GM18520 (cell line): Measurements from ENCODE around the gene KANTR.
"Not testable (repeated sequence)": the region's sequence is repeated elsewhere in the genome, so short reads cannot be mapped to it uniquely, and the experiment has no call there.

Experiments
- ATAC-seq: cut with Tn5 transposase; IDR thresholded peaks from one replicate; pipeline ENCODE4 v1.9.1; 2021; ENCODE audit not compliant: unreplicated experiment

The KANTR gene

DNA sequence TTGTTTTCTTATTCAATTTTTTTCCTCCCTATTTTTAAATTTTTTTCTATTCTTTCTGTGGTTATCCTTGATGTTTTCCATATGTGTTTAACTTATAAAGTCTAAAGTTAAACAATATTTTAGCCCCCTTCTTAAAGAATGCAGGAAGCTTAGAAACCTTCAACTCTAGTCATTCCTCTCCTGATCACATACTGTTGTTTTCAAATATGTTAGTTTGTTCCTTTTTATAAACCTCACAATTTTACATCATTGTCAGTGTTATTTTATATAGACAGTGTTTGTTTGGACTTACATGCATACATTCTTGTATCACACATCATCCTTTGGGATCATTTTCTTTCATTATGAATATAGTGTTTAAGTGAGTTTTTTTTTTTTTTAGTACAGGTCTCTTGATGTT lies 31.6 kb downstream of the KANTR start:
- ATAC-seq: no peak

GRCh38 chrX:53126377-53126776 lies 32.4 kb downstream of the KANTR start:
- ATAC-seq: no peak

DNA sequence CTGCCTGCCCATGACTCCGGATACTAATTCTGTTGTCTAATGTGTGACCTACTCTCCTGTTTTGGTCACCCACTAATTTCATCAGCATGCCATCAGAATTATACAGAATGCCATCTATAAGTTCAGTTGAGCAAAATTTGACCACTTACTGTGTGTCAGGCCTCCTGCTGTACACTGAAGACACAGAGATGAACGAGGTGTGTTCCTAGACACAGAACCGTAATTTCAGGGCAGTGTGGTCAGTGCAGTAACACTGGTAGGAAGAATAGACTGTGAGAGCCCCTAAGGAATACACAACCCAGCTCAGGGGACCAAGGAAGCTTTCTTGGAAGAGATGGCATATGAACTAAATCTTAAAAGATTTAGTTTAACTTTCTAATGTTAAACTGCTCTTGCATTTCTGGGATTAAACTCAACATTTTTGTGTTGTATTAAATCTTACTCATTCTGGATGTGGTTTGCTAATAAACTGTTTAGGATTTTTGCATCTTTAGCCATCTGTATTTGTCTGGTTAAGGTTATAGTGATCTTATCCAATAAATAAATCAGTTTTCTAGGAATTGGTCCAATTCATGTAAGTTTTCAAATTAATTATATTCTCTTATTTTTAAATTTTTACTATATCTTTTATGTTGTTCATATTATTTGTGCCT lies 34.3 kb downstream of the KANTR start:
- ATAC-seq: no peak

DNA sequence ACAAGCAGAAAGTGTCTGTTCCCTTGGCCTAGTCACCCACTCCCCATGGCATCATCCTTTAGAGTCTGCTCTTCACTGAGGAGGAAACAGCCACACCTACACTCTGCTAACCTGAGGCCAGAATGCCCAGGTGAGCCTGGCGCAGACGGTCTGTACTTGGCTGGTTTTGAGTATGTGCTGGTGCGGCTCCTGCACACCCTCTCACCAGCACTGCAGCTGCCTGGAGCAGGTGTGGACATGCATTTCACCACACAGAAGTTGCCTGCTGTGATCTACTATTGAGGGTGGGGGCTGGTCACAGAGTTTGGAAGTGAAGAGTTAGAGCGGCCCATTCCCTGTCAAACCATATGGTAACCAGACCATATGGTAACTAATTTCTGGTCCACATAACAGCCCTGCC lies 39.5 kb downstream of the KANTR start:
- no peak for ATAC-seq

GRCh38 chrX:53135581-53135980 lies 41.6 kb downstream of the KANTR start:
- no peak for ATAC-seq

- no peak for ATAC-seq
Observed at GRCh38 chrX:53153581-53153980, 59.6 kb downstream of the KANTR start.

DNA sequence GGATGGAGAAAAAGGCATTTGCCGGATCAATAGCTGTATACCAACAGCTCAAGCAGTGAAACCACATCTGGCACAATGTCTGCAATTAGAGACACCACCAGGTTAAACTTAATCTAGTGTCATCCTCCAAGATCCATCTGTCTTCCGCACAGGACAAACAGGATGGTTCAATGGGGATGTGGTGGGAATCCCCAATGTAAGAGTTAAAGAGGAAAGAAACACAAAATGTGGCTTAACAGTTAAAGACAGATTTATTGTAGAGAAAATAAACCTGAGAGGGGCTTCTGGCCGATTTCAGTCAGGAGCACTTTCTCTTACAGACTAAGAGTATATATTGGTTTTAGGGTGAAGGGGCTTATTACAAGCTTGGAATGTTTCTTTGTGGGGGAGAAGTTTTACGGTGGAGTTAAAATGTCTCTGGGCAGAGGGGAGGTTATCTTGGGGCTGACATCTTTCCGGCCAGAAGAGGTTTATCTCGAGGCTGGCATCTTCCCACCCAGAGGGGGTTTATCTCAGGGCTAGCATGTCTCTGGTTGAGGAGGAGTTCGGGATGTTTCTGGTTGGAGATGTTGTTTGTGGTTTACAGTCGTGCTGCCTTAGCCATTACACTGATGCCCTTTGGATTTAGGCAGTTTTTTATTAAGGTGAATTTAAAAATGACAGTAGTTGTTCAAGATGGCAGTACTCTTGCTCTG lies 61.7 kb downstream of the KANTR start:
- no peak for ATAC-seq

DNA sequence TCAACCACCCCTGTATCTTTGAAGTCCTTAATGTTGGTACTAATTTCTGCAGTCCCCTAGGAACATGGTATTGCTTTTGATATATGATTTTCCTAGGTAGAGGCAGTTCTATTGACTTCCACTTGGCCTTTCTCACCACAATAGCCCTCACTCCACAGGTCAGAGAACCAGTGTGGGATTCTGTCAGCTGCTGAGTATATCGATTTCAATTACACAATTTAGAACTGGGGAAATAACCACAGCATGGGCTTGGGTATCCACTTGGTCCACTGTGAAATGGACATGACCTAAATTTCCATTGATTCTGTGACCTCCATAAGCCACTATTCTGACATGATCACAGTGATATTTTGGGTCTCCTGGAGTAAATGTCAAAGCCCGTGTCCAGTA lies 62.3 kb downstream of the KANTR start:
- ATAC-seq: no peak

GRCh38 chrX:53159184-53159583 lies 65.2 kb downstream of the KANTR start:
- no peak for ATAC-seq

DNA sequence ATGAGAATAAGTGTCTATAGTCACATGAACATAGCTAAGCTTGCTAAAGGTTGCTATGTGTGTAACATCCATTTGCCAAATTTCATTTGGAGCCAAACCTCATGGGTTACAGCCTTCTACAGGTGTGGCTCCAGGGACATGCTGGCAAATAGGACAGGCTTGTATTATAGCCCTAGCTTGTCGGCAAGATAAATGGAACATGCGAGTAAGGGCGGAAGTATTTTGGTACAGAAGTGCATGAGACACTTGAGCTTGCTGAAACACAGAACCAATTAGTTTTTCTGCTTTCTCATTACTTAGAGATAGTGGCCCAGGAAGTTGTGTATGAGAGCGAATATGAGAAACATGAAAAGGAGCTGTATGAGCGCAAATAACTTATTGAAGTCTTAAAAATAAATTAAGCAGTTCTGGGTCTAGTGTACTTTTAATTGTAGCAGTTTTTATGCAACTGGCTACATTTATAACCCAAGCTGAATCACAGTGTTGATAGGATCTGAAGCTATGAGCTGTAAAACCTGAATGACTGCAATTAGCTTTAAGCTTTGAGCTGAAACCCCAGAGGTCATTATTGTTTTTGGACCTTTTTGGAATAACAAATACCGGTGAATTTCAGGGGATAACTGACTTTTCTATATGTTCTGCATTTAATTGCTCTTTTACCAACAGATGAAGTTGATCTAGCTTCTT lies 66.5 kb downstream of the KANTR start:
- no peak for ATAC-seq

- ATAC-seq: no peak
Observed at GRCh38 chrX:53163436-53163835, 69.5 kb downstream of the KANTR start.

DNA sequence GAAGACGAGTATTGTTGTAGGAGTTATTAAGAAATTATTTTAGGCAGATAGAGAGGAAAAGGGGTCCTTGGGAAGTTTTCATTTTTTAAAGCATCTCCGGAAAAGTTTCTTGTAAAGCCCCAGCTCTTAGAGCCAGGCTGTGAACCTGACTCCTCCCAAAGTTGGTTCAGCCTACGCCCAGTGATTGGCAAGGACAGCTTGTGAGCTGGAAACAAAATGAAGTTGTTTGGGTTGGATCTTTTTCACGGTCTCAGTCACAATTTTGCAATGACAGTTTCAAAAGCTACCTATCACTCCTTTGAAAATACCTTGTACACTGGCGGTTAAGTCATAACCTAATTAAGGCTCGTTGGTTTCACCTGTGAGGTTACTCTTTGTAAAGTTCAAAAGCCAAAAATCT lies 70.6 kb downstream of the KANTR start:
- ATAC-seq: not testable (repeated sequence)

- ATAC-seq: no peak
Observed at GRCh38 chrX:53166103-53166502, 72.2 kb downstream of the KANTR start.

DNA sequence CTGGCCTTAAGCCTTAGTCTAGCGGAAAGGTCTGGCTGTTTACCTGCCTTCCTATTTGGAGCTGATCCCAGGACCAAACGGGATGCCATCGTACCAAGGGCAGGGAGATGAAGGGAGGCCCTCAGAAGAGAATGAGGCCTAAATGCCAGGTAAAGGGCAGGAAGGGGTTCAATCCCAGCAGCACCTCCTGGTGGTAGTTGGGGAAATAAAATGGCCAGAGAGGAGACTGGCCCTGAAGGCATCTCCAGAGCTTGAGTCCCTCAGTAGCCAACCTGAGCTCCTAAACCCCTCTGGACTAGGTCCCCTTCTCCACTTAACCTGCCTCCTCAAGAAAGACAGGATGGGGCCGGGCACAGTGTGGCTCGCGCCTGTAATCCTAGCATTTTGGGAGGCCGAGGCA lies 77.4 kb downstream of the KANTR start:
- no peak for ATAC-seq
